Mesothelial cell of epicardium (in vitro differentiated cells): Measurements from ENCODE around the gene CEACAM19. TPM values are rescaled to one million over a fixed set of nuclear protein-coding genes. Genes with fewer than 3 reads are reported as not detected.
"Not testable (repeated sequence)": the region's sequence is repeated elsewhere in the genome, so short reads cannot be mapped to it uniquely, and the experiment has no call there.

Source experiments
- DNase-seq, 2 experiments: peaks; one replicate each; pipeline ENCODE4 v3.0.0; 2021; ENCODE audit warnings: low spot score in 2 of 2; ENCODE audit not compliant: unreplicated experiment in 2 of 2
- H3K27ac Mint-ChIP-seq: 2 replicates; pipeline ENCODE4 v1.8.0; 2021; ENCODE audit warnings: mixed read lengths
- H3K27me3 Mint-ChIP-seq: 2 replicates; pipeline ENCODE4 v1.8.0; 2021; ENCODE audit warnings: low read depth, mixed read lengths
- H3K36me3 Mint-ChIP-seq: 2 replicates; pipeline ENCODE4 v1.8.0; 2021; ENCODE audit warnings: mixed read lengths
- H3K4me1 Mint-ChIP-seq: 2 replicates; pipeline ENCODE4 v1.8.0; 2021; ENCODE audit warnings: mixed read lengths
- H3K4me3 Mint-ChIP-seq: 2 replicates; pipeline ENCODE4 v1.8.0; 2021; ENCODE audit warnings: mild to moderate bottlenecking, moderate library complexity, mixed read lengths
- H3K9me3 Mint-ChIP-seq: 2 replicates; pipeline ENCODE4 v1.8.0; 2021; ENCODE audit warnings: mixed read lengths
- CTCF ChIP-seq: fragments of 200-600 bp; sonication (generic); IDR thresholded peaks from one replicate; pipeline ENCODE4 v1.5.0; 2021; ENCODE audit warnings: antibody characterized with exemption; ENCODE audit not compliant: unreplicated experiment
- total RNA-seq: library from RNA; stranded (reverse); gene quantifications from 3 replicates; pipeline ENCODE4 v1.2.1, GENCODE V29; 2021

Gene CEACAM19
- total RNA-seq, 1 donor from 2014 or later = 11.2 TPM

GRCh38 chr19:44663996-44664395, 7.3 kb upstream of the CEACAM19 start:
- no peak overlapping the region for H3K27ac Mint-ChIP-seq
- H3K4me1 Mint-ChIP-seq = no peaks in the 10 kb centered on the region
- H3K36me3 Mint-ChIP-seq = peaks cover 11% of the 10 kb centered on the region
- DNase-seq = no peak
- H3K27me3 Mint-ChIP-seq = no peaks in the 10 kb centered on the region
- no peak overlapping the region for H3K4me3 Mint-ChIP-seq
- no peaks in the 10 kb centered on the region for H3K9me3 Mint-ChIP-seq
- TF ChIP-seq CTCF = no peak

DNA sequence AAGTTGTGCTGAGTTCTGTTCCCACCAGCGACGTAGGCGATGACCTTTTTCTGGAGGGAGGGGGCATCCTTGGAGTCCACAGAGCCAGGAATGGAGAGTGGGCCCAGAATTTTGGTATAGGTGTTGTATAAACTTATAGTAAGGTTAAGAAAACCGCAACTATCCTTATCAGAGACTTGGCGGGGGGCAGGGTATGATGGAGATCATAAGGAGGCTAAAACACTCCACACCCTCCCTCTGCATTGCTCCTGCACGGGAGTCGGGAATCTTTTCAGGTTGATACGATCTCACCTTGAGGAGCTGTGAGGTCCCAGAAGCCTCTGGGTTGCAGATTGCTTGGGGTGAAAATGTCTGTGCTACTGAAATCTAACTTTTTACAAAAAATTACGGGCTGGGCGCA, 6.3 kb upstream of the CEACAM19 start:
- H3K4me1 Mint-ChIP-seq = no peaks in the 10 kb centered on the region
- no peak overlapping the region for H3K27ac Mint-ChIP-seq
- H3K4me3 Mint-ChIP-seq = no peak overlapping the region
- peaks cover 11% of the 10 kb centered on the region for H3K36me3 Mint-ChIP-seq
- H3K9me3 Mint-ChIP-seq = no peaks in the 10 kb centered on the region
- no peaks in the 10 kb centered on the region for H3K27me3 Mint-ChIP-seq
- no peak for TF ChIP-seq CTCF
- no peak for DNase-seq

GRCh38 chr19:44666852-44667556, 4.3 kb upstream of the CEACAM19 start:
- Mint-ChIP-seq H3K36me3 (peaks cover 7% of the 10 kb centered on the region), H3K9me3 (no peaks in the 10 kb centered on the region), H3K27me3 (no peaks in the 10 kb centered on the region), H3K4me1 (no peaks in the 10 kb centered on the region), H3K4me3 (no peak overlapping the region), H3K27ac (no peak overlapping the region)
- no peak for TF ChIP-seq CTCF
- no peak for DNase-seq

DNA sequence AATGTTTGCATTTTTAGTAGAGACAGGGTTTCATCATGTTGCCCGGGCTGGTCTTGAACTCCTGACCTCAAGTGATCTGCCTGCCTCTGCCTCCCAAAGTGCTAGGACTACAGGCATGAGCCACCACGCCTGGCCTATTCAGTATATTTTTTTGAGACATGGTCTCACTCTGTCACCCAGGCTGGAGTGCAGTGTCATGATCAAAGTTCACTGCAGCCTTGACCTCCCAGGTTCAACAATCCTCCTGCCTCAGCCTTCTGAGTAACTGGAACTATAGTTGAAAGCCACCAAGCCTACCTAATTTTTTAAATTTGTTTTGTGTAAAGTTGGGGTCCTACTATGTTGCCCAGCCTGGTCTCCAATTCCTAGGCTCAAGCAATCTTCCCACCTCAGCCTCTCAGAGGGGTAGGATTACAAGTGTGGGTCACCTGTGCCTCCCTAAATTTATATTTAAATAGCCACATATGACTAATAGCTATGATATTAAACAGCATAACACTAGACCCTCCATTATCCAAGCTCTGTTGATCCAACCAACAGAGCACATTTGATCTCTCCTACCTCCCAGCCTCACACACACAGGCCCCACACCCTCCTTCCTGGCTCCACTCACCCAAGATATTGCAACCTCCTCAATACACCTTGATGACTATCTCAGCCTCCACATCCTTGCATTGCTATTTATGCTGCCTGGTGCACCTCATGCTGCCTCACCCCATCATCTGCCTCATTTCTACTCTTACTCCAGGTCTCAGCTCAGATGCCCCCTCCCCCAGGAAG, 2.1 kb upstream of the CEACAM19 start:
- no peak for DNase-seq
- Mint-ChIP-seq H3K36me3 (no peaks in the 10 kb centered on the region), H3K4me1 (no peaks in the 10 kb centered on the region), H3K27ac (no peak overlapping the region), H3K27me3 (no peaks in the 10 kb centered on the region), H3K4me3 (no peak overlapping the region), H3K9me3 (peaks cover 4% of the 10 kb centered on the region)
- TF ChIP-seq CTCF = no peak

GRCh38 chr19:44670027-44670426, 1.3 kb upstream of the CEACAM19 start:
- H3K4me1 Mint-ChIP-seq, H3K9me3 Mint-ChIP-seq, H3K27ac Mint-ChIP-seq, H3K4me3 Mint-ChIP-seq, H3K36me3 Mint-ChIP-seq, DNase-seq, H3K27me3 Mint-ChIP-seq: not testable (repeated sequence)

GRCh38 chr19:44672226-44672625, 944 bp downstream of the CEACAM19 start:
- no peaks in the 10 kb centered on the region for H3K27me3 Mint-ChIP-seq
- peaks cover 4% of the 10 kb centered on the region for H3K9me3 Mint-ChIP-seq
- no peak for DNase-seq
- TF ChIP-seq CTCF = no peak
- no peak overlapping the region for H3K27ac Mint-ChIP-seq
- no peaks in the 10 kb centered on the region for H3K36me3 Mint-ChIP-seq
- H3K4me1 Mint-ChIP-seq = peaks cover 3% of the 10 kb centered on the region
- H3K4me3 Mint-ChIP-seq = no peak overlapping the region
